ENCODE measurements around the gene GIT2.

The GIT2 gene

GRCh38 chr12:109939504-109939903, 56.7 kb downstream of the GIT2 start:
- no peak for TF ChIP-seq CSDC2 (CRISPR knock-in tag; IDR thresholded peaks at IDR 0.05)
- TF ChIP-seq OSR1 (CRISPR knock-in tag; IDR thresholded peaks at IDR 0.05) = no peak
- TF ChIP-seq POU6F1 (CRISPR knock-in tag; IDR thresholded peaks at IDR 0.05; ENCODE audit: borderline replicate concordance, low read depth) = no peak
- no peak for TF ChIP-seq ARNTL (CRISPR knock-in tag; IDR thresholded peaks at IDR 0.05; ENCODE audit: borderline replicate concordance, low read depth)
- TF ChIP-seq TOX (CRISPR knock-in tag; IDR thresholded peaks at IDR 0.05; ENCODE audit: borderline replicate concordance) = no peak
- no peak for TF ChIP-seq ISL1 (CRISPR knock-in tag; IDR thresholded peaks at IDR 0.05)
- no peak for ATAC-seq

- no peak for ATAC-seq
- TF ChIP-seq TOX (CRISPR knock-in tag; IDR thresholded peaks at IDR 0.05; ENCODE audit: borderline replicate concordance) (no peak), ZNF70 (CRISPR knock-in tag; IDR thresholded peaks at IDR 0.05) (no peak), PATZ1 (CRISPR knock-in tag; IDR thresholded peaks at IDR 0.05; ENCODE audit: borderline replicate concordance) (no peak)
These were observed 57.2 kb downstream of the GIT2 start for GRCh38 chr12:109938947-109939346.

GRCh38 chr12:109937371-109937770, 58.8 kb downstream of the GIT2 start:
- no peak for TF ChIP-seq ARNTL (CRISPR knock-in tag; IDR thresholded peaks at IDR 0.05; ENCODE audit: borderline replicate concordance, low read depth)
- no peak for TF ChIP-seq PPARA (CRISPR knock-in tag; IDR thresholded peaks at IDR 0.05; ENCODE audit: borderline replicate concordance)
- no peak for TF ChIP-seq ZNF565 (CRISPR knock-in tag; conservative IDR thresholded peaks at IDR 0.05; ENCODE audit: low read depth)
- no peak for TF ChIP-seq ZC3H10 (CRISPR knock-in tag; IDR thresholded peaks at IDR 0.05)
- TF ChIP-seq ZNF70 (CRISPR knock-in tag; IDR thresholded peaks at IDR 0.05) = no peak
- no peak for TF ChIP-seq TCF4 (CRISPR knock-in tag; IDR thresholded peaks at IDR 0.05; ENCODE audit: borderline replicate concordance)
- no peak for TF ChIP-seq TSHZ2 (CRISPR knock-in tag; IDR thresholded peaks at IDR 0.05)
- TF ChIP-seq RARB (CRISPR knock-in tag; IDR thresholded peaks at IDR 0.05) = no peak
- TF ChIP-seq GLIS3 (CRISPR knock-in tag; IDR thresholded peaks at IDR 0.05) = no peak
- no peak for TF ChIP-seq POU6F1 (CRISPR knock-in tag; IDR thresholded peaks at IDR 0.05; ENCODE audit: borderline replicate concordance, low read depth)
- no peak for TF ChIP-seq ZNF8 (CRISPR knock-in tag; IDR thresholded peaks at IDR 0.05)
- no peak for TF ChIP-seq CSDC2 (CRISPR knock-in tag; IDR thresholded peaks at IDR 0.05)
- no peak for TF ChIP-seq TOX (CRISPR knock-in tag; IDR thresholded peaks at IDR 0.05; ENCODE audit: borderline replicate concordance)
- no peak for ATAC-seq

- ATAC-seq = peak; percentile 49; the same call in 2 of the 3 replicates
- TF ChIP-seq ZC3H10 (CRISPR knock-in tag; IDR thresholded peaks at IDR 0.05) (no peak), ESRRG (CRISPR knock-in tag; IDR thresholded peaks at IDR 0.05) (no peak), CSRNP3 (CRISPR knock-in tag; IDR thresholded peaks at IDR 0.05) (no peak), ARNTL (CRISPR knock-in tag; IDR thresholded peaks at IDR 0.05; ENCODE audit: borderline replicate concordance, low read depth) (no peak), BACH2 (CRISPR knock-in tag; IDR thresholded peaks at IDR 0.05; ENCODE audit: borderline replicate concordance) (no peak), TOX (CRISPR knock-in tag; IDR thresholded peaks at IDR 0.05; ENCODE audit: borderline replicate concordance) (no peak), ISL1 (CRISPR knock-in tag; IDR thresholded peaks at IDR 0.05) (no peak), ZFP30 (CRISPR knock-in tag; IDR thresholded peaks at IDR 0.05) (no peak), ZNF8 (CRISPR knock-in tag; IDR thresholded peaks at IDR 0.05) (no peak), GLIS3 (CRISPR knock-in tag; IDR thresholded peaks at IDR 0.05) (no peak), CSDC2 (CRISPR knock-in tag; IDR thresholded peaks at IDR 0.05) (no peak), TCF4 (CRISPR knock-in tag; IDR thresholded peaks at IDR 0.05; ENCODE audit: borderline replicate concordance) (no peak), PPARA (CRISPR knock-in tag; IDR thresholded peaks at IDR 0.05; ENCODE audit: borderline replicate concordance) (no peak), CREB5 (CRISPR knock-in tag; IDR thresholded peaks at IDR 0.05; ENCODE audit: low read depth) (no peak), RARB (CRISPR knock-in tag; IDR thresholded peaks at IDR 0.05) (no peak), ZNF565 (CRISPR knock-in tag; conservative IDR thresholded peaks at IDR 0.05; ENCODE audit: low read depth) (no peak), PATZ1 (CRISPR knock-in tag; IDR thresholded peaks at IDR 0.05; ENCODE audit: borderline replicate concordance) (no peak)
These were observed 62.1 kb downstream of the GIT2 start for GRCh38 chr12:109934026-109934425.

All from SK-N-SH treated with all-trans-retinoic acid at 6 μM for 48 hours (cell line).